Neural cell (in vitro differentiated cells): ENCODE data around the gene PACSIN2. TPM values are rescaled to one million over a fixed set of nuclear protein-coding genes. Genes with fewer than 3 reads are reported as not detected.

Experiments
- H2AFZ ChIP-seq: fragments of 200-600, 300-800 bp; sonication (generic), shearing (Covaris generic); 2 replicates; pipeline ENCODE4 v1.6.0; 2014; ENCODE audit warnings: low read depth, mild to moderate bottlenecking, antibody characterized with exemption, low read length, moderate library complexity
- H3F3A ChIP-seq: fragments of 200-600 bp; shearing (Covaris generic); 2 replicates; pipeline ENCODE4 v1.6.1; 2016; ENCODE audit warnings: mild to moderate bottlenecking, moderate library complexity, mixed read lengths, antibody characterized with exemption, low read length; ENCODE audit not compliant: insufficient read depth, poor library complexity, severe bottlenecking
- H3K27ac ChIP-seq: fragments of 200-600, 300-800 bp; sonication (generic), shearing (Covaris generic); 2 replicates; pipeline ENCODE4 v1.5.1; 2014; ENCODE audit warnings: mild to moderate bottlenecking, low read length, moderate library complexity
- H3K27me3 ChIP-seq: fragments of 300-800, 200-600 bp; sonication (generic), shearing (Covaris generic); 2 replicates; pipeline ENCODE4 v1.6.0; 2014; ENCODE audit warnings: mild to moderate bottlenecking, low read depth, low read length, moderate library complexity; ENCODE audit not compliant: insufficient read depth
- H3K36me3 ChIP-seq: fragments of 300-800, 200-600 bp; sonication (generic), shearing (Covaris generic); 2 replicates; pipeline ENCODE4 v1.5.1; 2014; ENCODE audit warnings: mild to moderate bottlenecking, antibody characterized with exemption, low read length, moderate library complexity; ENCODE audit not compliant: insufficient read depth
- H3K4me2 ChIP-seq: fragments of 300-800, 200-600 bp; sonication (generic), shearing (Covaris generic); 2 replicates; pipeline ENCODE4 v1.6.0; 2014; ENCODE audit warnings: mild to moderate bottlenecking, low read length
- H3K4me3 ChIP-seq: fragments of 300-800, 200-600 bp; sonication (generic), shearing (Covaris generic); 2 replicates; pipeline ENCODE4 v1.5.1; 2014; ENCODE audit warnings: mild to moderate bottlenecking, low read length, moderate library complexity
- H3K79me2 ChIP-seq: fragments of 200-600 bp; shearing (Covaris generic); replicated peaks from 2 replicates; pipeline ENCODE4 v1.6.0; 2014; ENCODE audit warnings: mild to moderate bottlenecking, low read length, moderate library complexity; ENCODE audit not compliant: insufficient read depth
- H3K9ac ChIP-seq: fragments of 300-800, 200-600 bp; sonication (generic), shearing (Covaris generic); 2 replicates; pipeline ENCODE4 v1.6.1; 2016; ENCODE audit warnings: mild to moderate bottlenecking, low read length, mixed read lengths
- H3K9me2 ChIP-seq: fragments of 200-600 bp; shearing (Covaris generic); 2 replicates; pipeline ENCODE4 v1.6.1; 2016; ENCODE audit warnings: mild to moderate bottlenecking, low read length, mixed read lengths; ENCODE audit not compliant: insufficient read depth
- H3K9me3 ChIP-seq: fragments of 200-600, 300-800 bp; sonication (generic), shearing (Covaris generic); 2 replicates; pipeline ENCODE4 v1.6.1; 2016; ENCODE audit warnings: mild to moderate bottlenecking, mixed run types, low read length, moderate library complexity, mixed read lengths
- H4K20me1 ChIP-seq: fragments of 200-600 bp; shearing (Covaris generic); 2 replicates; pipeline ENCODE4 v1.6.1; 2016; ENCODE audit warnings: mild to moderate bottlenecking, mixed run types; ENCODE audit not compliant: insufficient read depth
- EP300 ChIP-seq: fragments of 450-650 bp; conservative IDR thresholded peaks from 2 replicates; pipeline ENCODE4 v1.6.1; 2014; ENCODE audit warnings: antibody characterized with exemption, mild to moderate bottlenecking, moderate library complexity; ENCODE audit not compliant: poor library complexity, severe bottlenecking
- EZH2 ChIP-seq: fragments of 200-600, 300-800 bp; shearing (Covaris generic), sonication (generic); IDR thresholded peaks from 2 replicates; pipeline ENCODE4 v1.6.1; 2014; ENCODE audit warnings: antibody characterized with exemption, low read length, borderline replicate concordance, mild to moderate bottlenecking; ENCODE audit not compliant: insufficient read depth, poor library complexity, severe bottlenecking
- MXI1 ChIP-seq: fragments of 450-650 bp; conservative IDR thresholded peaks from 2 replicates; pipeline ENCODE4 v1.6.1; 2014; ENCODE audit warnings: antibody characterized with exemption, mild to moderate bottlenecking; ENCODE audit not compliant: poor library complexity, severe bottlenecking
- POLR2AphosphoS5 ChIP-seq: IDR thresholded peaks from 2 replicates; pipeline ENCODE4 v1.6.1; 2012
- RAD21 ChIP-seq: fragments of 450-650 bp; conservative IDR thresholded peaks from 2 replicates; pipeline ENCODE4 v1.6.1; 2014; ENCODE audit warnings: antibody characterized with exemption, mild to moderate bottlenecking, moderate library complexity
- REST ChIP-seq: IDR thresholded peaks from 2 replicates; pipeline ENCODE4 v1.6.1; 2012; ENCODE audit warnings: borderline replicate concordance
- SMC3 ChIP-seq: fragments of 450-650 bp; conservative IDR thresholded peaks from 2 replicates; pipeline ENCODE4 v1.6.1; 2014; ENCODE audit warnings: antibody characterized with exemption, mild to moderate bottlenecking, moderate library complexity; ENCODE audit not compliant: poor library complexity
- TAF1 ChIP-seq: IDR thresholded peaks from 2 replicates; pipeline ENCODE4 v1.6.1; 2012; ENCODE audit warnings: low read depth
- polyA plus RNA-seq: library from polyadenylated mRNA; depleted of rRNA; stranded (reverse); fragments of >200 nt; gene quantifications from 2 replicates; pipeline ENCODE4 v1.2.3, GENCODE V29; 2014
- TF ChIP-seq, protein P1 (sequence below): fragments of 450-650 bp; IDR thresholded peaks from 2 replicates; pipeline ENCODE4 v1.5.1; 2014; ENCODE audit warnings: antibody characterized with exemption, mild to moderate bottlenecking, moderate library complexity; ENCODE audit not compliant: poor library complexity, severe bottlenecking

Gene PACSIN2
- polyA plus RNA-seq, 1 donor from 2014 or later = 47.2 TPM

GRCh38 chr22:42912059-42912458 lies 102.9 kb downstream of the PACSIN2 start:
- no peaks in the 10 kb centered on the region for H4K20me1 ChIP-seq
- no peak for TF ChIP-seq POLR2AphosphoS5
- TF ChIP-seq MXI1 = no peak
- TF ChIP-seq TAF1 = no peak
- no peak for TF ChIP-seq REST
- TF ChIP-seq EP300 = no peak
- no peak for TF ChIP-seq EZH2
- no peak for TF ChIP-seq RAD21
- TF ChIP-seq SMC3 = no peak
- TF ChIP-seq, protein P1, sequence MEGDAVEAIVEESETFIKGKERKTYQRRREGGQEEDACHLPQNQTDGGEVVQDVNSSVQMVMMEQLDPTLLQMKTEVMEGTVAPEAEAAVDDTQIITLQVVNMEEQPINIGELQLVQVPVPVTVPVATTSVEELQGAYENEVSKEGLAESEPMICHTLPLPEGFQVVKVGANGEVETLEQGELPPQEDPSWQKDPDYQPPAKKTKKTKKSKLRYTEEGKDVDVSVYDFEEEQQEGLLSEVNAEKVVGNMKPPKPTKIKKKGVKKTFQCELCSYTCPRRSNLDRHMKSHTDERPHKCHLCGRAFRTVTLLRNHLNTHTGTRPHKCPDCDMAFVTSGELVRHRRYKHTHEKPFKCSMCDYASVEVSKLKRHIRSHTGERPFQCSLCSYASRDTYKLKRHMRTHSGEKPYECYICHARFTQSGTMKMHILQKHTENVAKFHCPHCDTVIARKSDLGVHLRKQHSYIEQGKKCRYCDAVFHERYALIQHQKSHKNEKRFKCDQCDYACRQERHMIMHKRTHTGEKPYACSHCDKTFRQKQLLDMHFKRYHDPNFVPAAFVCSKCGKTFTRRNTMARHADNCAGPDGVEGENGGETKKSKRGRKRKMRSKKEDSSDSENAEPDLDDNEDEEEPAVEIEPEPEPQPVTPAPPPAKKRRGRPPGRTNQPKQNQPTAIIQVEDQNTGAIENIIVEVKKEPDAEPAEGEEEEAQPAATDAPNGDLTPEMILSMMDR = no peak
- H3K4me3 ChIP-seq = no peak overlapping the region
- no peak overlapping the region for H3K27ac ChIP-seq
- H3K9me3 ChIP-seq = no peaks in the 10 kb centered on the region
- no peaks in the 10 kb centered on the region for H3F3A ChIP-seq
- H3K9me2 ChIP-seq = no peaks in the 10 kb centered on the region
- no peak overlapping the region for H3K9ac ChIP-seq
- H2AFZ ChIP-seq = no peak overlapping the region
- H3K36me3 ChIP-seq = no peaks in the 10 kb centered on the region
- H3K4me2 ChIP-seq = no peak overlapping the region
- H3K27me3 ChIP-seq = no peaks in the 10 kb centered on the region
- no peaks in the 10 kb centered on the region for H3K79me2 ChIP-seq

DNA sequence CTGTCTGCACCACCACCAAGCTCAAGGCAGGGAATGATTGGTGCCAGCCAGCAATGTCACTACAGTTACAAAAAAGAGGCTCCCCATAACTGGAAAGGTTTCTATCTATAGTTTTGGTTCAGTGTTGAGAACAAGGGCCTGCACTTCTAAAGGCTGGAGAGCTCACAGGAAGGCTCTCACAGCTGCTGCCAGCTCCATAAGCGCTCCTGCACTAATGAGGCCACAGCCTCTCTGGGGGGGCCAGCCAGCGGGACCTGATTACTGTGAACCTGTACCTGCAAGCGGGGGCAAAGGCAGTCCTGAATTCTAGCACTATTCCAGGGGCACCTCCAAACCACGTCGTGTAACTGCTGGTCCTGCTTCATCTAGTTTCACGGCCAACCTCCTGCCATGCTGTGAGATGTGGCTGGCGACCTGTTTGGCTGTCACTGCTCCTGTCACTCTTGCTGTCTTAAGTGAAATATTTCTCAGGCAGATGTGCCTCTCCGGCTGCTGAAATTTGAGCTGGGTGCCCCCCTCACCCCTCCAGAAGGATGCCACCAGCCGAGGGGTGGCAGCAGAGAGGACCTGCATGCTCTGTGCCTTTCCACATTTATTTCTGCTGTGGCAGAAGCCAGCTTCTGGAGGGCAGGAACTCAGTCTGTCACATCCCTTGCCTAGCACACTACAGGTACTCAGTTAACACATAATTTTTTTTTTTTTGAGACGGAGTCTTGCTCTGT lies 104.6 kb downstream of the PACSIN2 start:
- TF ChIP-seq EP300 (no peak), POLR2AphosphoS5 (no peak), TAF1 (no peak), REST (no peak), MXI1 (no peak), SMC3 (no peak), EZH2 (no peak), RAD21 (no peak)
- TF ChIP-seq, protein P1 = no peak
- H3K9me2 ChIP-seq = no peaks in the 10 kb centered on the region
- no peaks in the 10 kb centered on the region for H3F3A ChIP-seq
- H3K4me3 ChIP-seq = peak overlapping the region; percentile 36
- peak overlapping the region; percentile 19 for H3K4me2 ChIP-seq
- H3K9ac ChIP-seq = peak overlapping the region; percentile 43
- no peaks in the 10 kb centered on the region for H4K20me1 ChIP-seq
- H3K36me3 ChIP-seq = no peaks in the 10 kb centered on the region
- peak overlapping the region; percentile 80 for H3K27ac ChIP-seq
- no peak overlapping the region for H2AFZ ChIP-seq
- H3K9me3 ChIP-seq = no peaks in the 10 kb centered on the region
- no peaks in the 10 kb centered on the region for H3K27me3 ChIP-seq
- no peaks in the 10 kb centered on the region for H3K79me2 ChIP-seq
